ENCODE results near the gene ALDH3A1.

Gene ALDH3A1

GRCh38 chr17:19743101-19744100 is 4.7 kb downstream of the ALDH3A1 start:
- TF ChIP-seq TAF1 (IDR thresholded peaks at IDR 0.05; ENCODE audit: low read depth, low read length) (no peak), PAX5 (IDR thresholded peaks at IDR 0.05; ENCODE audit: insufficient read depth, low read length, severe bottlenecking) (no peak), POLR2AphosphoS5 (IDR thresholded peaks at IDR 0.05; ENCODE audit: low read depth, low read length) (no peak), SPI1 (IDR thresholded peaks at IDR 0.05; ENCODE audit: low read depth, low read length) (no peak)
- DNase-seq (ENCODE audit: insufficient read length, low spot score) (no peak), FAIRE-seq (no peak)

- DNase-seq (ENCODE audit: insufficient read length, low spot score) = no peak
- no peak for TF ChIP-seq POLR2AphosphoS5 (IDR thresholded peaks at IDR 0.05; ENCODE audit: low read depth, low read length)
- TF ChIP-seq POU2F2 (IDR thresholded peaks at IDR 0.05; ENCODE audit: low read depth, low read length) = no peak
- TF ChIP-seq TAF1 (IDR thresholded peaks at IDR 0.05; ENCODE audit: low read depth, low read length) = no peak
- no peak for TF ChIP-seq PAX5 (IDR thresholded peaks at IDR 0.05; ENCODE audit: insufficient read depth, low read length, severe bottlenecking)
- TF ChIP-seq SPI1 (IDR thresholded peaks at IDR 0.05; ENCODE audit: low read depth, low read length) = no peak
- TF ChIP-seq POLR2A (IDR thresholded peaks at IDR 0.05; ENCODE audit: low read depth, low read length) = no peak
- no peak for FAIRE-seq
These were observed 5.6 kb downstream of the ALDH3A1 start for GRCh38 chr17:19742495-19742894.

- DNase-seq (ENCODE audit: insufficient read length, low spot score) (no peak), FAIRE-seq (no peak)
- no peak for TF ChIP-seq POU2F2 (IDR thresholded peaks at IDR 0.05; ENCODE audit: low read depth, low read length)
- TF ChIP-seq TAF1 (IDR thresholded peaks at IDR 0.05; ENCODE audit: low read depth, low read length) = no peak
- TF ChIP-seq POLR2A (IDR thresholded peaks at IDR 0.05; ENCODE audit: low read depth, low read length) = no peak
- no peak for TF ChIP-seq SPI1 (IDR thresholded peaks at IDR 0.05; ENCODE audit: low read depth, low read length)
- TF ChIP-seq POLR2AphosphoS5 (IDR thresholded peaks at IDR 0.05; ENCODE audit: low read depth, low read length) = no peak
- no peak for TF ChIP-seq PAX5 (IDR thresholded peaks at IDR 0.05; ENCODE audit: insufficient read depth, low read length, severe bottlenecking)
These were observed 6.2 kb downstream of the ALDH3A1 start for GRCh38 chr17:19741832-19742457.

GRCh38 chr17:19740933-19741332 is 7.2 kb downstream of the ALDH3A1 start:
- DNase-seq (ENCODE audit: insufficient read length, low spot score) = no peak
- TF ChIP-seq POLR2AphosphoS5 (IDR thresholded peaks at IDR 0.05; ENCODE audit: low read depth, low read length) (no peak), POLR2A (IDR thresholded peaks at IDR 0.05; ENCODE audit: low read depth, low read length) (no peak), TAF1 (IDR thresholded peaks at IDR 0.05; ENCODE audit: low read depth, low read length) (no peak), POU2F2 (IDR thresholded peaks at IDR 0.05; ENCODE audit: low read depth, low read length) (no peak), SPI1 (IDR thresholded peaks at IDR 0.05; ENCODE audit: low read depth, low read length) (no peak), PAX5 (IDR thresholded peaks at IDR 0.05; ENCODE audit: insufficient read depth, low read length, severe bottlenecking) (no peak)
- no peak for FAIRE-seq

- DNase-seq (ENCODE audit: insufficient read length, low spot score) (no peak), FAIRE-seq (no peak)
- TF ChIP-seq SPI1 (IDR thresholded peaks at IDR 0.05; ENCODE audit: low read depth, low read length) (no peak), POU2F2 (IDR thresholded peaks at IDR 0.05; ENCODE audit: low read depth, low read length) (no peak), POLR2A (IDR thresholded peaks at IDR 0.05; ENCODE audit: low read depth, low read length) (no peak), TAF1 (IDR thresholded peaks at IDR 0.05; ENCODE audit: low read depth, low read length) (no peak), POLR2AphosphoS5 (IDR thresholded peaks at IDR 0.05; ENCODE audit: low read depth, low read length) (no peak), PAX5 (IDR thresholded peaks at IDR 0.05; ENCODE audit: insufficient read depth, low read length, severe bottlenecking) (no peak)
These were observed 8.6 kb downstream of the ALDH3A1 start for GRCh38 chr17:19739241-19740201.

GRCh38 chr17:19738757-19739156 is 9.3 kb downstream of the ALDH3A1 start:
- no peak for TF ChIP-seq POU2F2 (IDR thresholded peaks at IDR 0.05; ENCODE audit: low read depth, low read length)
- TF ChIP-seq POLR2A (IDR thresholded peaks at IDR 0.05; ENCODE audit: low read depth, low read length) = no peak
- TF ChIP-seq PAX5 (IDR thresholded peaks at IDR 0.05; ENCODE audit: insufficient read depth, low read length, severe bottlenecking) = no peak
- TF ChIP-seq SPI1 (IDR thresholded peaks at IDR 0.05; ENCODE audit: low read depth, low read length) = no peak
- no peak for TF ChIP-seq TAF1 (IDR thresholded peaks at IDR 0.05; ENCODE audit: low read depth, low read length)
- TF ChIP-seq POLR2AphosphoS5 (IDR thresholded peaks at IDR 0.05; ENCODE audit: low read depth, low read length) = no peak
- DNase-seq (ENCODE audit: insufficient read length, low spot score) (no peak), FAIRE-seq (no peak)

GRCh38 chr17:19738073-19738449 is 10.0 kb downstream of the ALDH3A1 start:
- FAIRE-seq (no peak), DNase-seq (ENCODE audit: insufficient read length, low spot score) (no peak)
- TF ChIP-seq POLR2AphosphoS5 (IDR thresholded peaks at IDR 0.05; ENCODE audit: low read depth, low read length) (no peak), TAF1 (IDR thresholded peaks at IDR 0.05; ENCODE audit: low read depth, low read length) (no peak), SPI1 (IDR thresholded peaks at IDR 0.05; ENCODE audit: low read depth, low read length) (no peak), POU2F2 (IDR thresholded peaks at IDR 0.05; ENCODE audit: low read depth, low read length) (no peak), PAX5 (IDR thresholded peaks at IDR 0.05; ENCODE audit: insufficient read depth, low read length, severe bottlenecking) (no peak), POLR2A (IDR thresholded peaks at IDR 0.05; ENCODE audit: low read depth, low read length) (no peak)

GRCh38 chr17:19737305-19738072 is 10.6 kb downstream of the ALDH3A1 start:
- FAIRE-seq = no peak
- no peak for TF ChIP-seq TAF1 (IDR thresholded peaks at IDR 0.05; ENCODE audit: low read depth, low read length)
- no peak for TF ChIP-seq PAX5 (IDR thresholded peaks at IDR 0.05; ENCODE audit: insufficient read depth, low read length, severe bottlenecking)
- TF ChIP-seq POLR2A (IDR thresholded peaks at IDR 0.05; ENCODE audit: low read depth, low read length) = no peak
- TF ChIP-seq POU2F2 (IDR thresholded peaks at IDR 0.05; ENCODE audit: low read depth, low read length) = no peak
- no peak for TF ChIP-seq POLR2AphosphoS5 (IDR thresholded peaks at IDR 0.05; ENCODE audit: low read depth, low read length)
- no peak for TF ChIP-seq SPI1 (IDR thresholded peaks at IDR 0.05; ENCODE audit: low read depth, low read length)
- no peak for DNase-seq (ENCODE audit: insufficient read length, low spot score)
